NCI-H2227 treated with DMSO at 0.1 percent for 48 hours (cell line): ENCODE results near the gene IL17F.

Experiments
- DNase-seq: peaks from one replicate; lab custom pipeline; 2025; lab: John Stamatoyannopoulos, UW

IL17F gene

DNA sequence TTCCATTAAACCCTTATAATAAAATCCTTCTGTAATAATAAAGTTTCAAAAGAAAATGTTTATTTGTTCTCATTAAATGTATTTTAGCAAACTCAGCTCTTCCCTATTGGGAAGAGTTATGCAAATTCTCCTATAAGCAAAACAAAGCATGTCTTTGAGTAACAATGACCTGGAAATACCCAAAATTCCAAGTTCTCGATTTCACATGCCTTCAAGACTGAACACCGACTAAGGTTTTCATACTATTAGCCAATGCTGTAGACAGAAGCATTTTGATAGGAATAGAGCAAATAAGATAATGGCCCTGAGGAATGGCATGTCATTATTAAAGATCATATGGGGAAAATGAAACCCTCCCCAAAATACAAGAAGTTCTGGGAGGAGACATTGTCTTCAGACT, 54.3 kb downstream of the IL17F start:
- no peak for DNase-seq

GRCh38 chr6:52187098-52187497, 57.2 kb downstream of the IL17F start:
- DNase-seq, result no peak
